GM19324 (cell line): ENCODE data around the gene CTSO.

ENCODE experiments used
- ATAC-seq: cut with Tn5 transposase; IDR thresholded peaks from one replicate; pipeline ENCODE4 v1.9.1; 2021; ENCODE audit warnings: mild to moderate bottlenecking, moderate library complexity; ENCODE audit not compliant: unreplicated experiment, low FRiP score

Gene CTSO

GRCh38 chr4:155953151-155954117 is at the start of gene CTSO:
TSS of gene CTSO (minus strand) at chr4:155953866. CDS start at chr4:155953847, 19 bp downstream.
- peak; percentile 98 for ATAC-seq

GRCh38 chr4:156000491-156000890 is 46.8 kb upstream of the CTSO start:
- no peak for ATAC-seq

DNA sequence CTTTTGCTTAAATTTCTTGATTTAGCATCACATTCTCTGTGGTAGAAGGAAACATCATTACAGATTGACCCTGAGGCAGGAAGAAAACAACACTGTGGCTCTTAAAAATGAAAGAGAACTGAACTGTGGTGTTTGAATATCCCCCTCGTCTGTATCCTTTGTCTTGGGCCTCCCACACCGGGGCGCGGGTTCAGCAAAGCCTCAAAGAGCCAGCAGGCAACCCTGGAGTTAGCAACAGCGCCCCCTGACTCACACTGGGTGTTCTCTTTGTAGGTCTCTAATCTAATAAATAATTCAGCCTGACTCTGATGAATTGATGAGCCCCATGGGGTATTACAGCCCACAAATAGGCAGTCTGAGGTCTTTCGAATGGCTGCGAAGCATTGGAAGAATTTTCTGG is 46.1 kb upstream of the CTSO start:
- ATAC-seq, result no peak

DNA sequence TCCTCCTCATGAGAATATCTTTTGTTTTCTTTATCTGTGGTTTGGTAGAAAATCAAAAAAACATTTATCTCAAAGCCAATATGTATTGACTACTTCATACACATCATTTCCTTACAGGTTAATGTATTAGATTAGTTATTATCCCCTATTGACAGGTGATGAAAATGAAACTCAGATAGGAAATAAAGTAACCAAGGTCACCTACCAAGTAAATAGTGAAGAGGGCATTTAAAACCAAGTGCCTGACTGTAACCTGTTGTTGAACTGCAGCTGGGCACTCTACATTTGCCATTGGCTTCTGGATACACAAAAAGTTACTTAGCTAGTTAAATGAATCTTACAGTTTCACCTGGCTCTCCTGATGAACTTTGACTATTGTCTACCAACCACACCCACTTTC is 41.4 kb upstream of the CTSO start:
- no peak for ATAC-seq

GRCh38 chr4:155984106-155984797 is 30.6 kb upstream of the CTSO start:
- ATAC-seq, result no peak

GRCh38 chr4:155982736-155983385 is 29.2 kb upstream of the CTSO start:
- no peak for ATAC-seq

DNA sequence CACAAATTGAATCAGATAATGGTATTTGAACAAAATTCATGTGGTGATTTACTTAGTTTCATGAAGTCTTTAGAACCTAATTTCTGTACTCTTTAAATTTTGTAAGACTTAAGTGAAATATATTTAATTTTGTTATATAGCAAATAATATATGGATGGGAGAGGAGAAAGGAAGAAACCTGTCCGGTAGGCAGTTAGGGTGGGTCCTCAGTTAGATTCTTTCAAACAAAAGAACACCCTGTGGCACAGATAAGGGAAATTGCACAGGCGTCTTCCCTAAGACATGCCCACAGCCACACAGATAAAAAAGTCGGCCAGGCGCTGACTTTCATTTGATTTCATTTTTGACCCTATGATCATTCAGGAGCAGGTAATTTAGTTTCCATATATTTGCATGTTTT is 25.1 kb upstream of the CTSO start:
- ATAC-seq, result no peak

GRCh38 chr4:155975511-155975910 is 21.8 kb upstream of the CTSO start:
- no peak for ATAC-seq

DNA sequence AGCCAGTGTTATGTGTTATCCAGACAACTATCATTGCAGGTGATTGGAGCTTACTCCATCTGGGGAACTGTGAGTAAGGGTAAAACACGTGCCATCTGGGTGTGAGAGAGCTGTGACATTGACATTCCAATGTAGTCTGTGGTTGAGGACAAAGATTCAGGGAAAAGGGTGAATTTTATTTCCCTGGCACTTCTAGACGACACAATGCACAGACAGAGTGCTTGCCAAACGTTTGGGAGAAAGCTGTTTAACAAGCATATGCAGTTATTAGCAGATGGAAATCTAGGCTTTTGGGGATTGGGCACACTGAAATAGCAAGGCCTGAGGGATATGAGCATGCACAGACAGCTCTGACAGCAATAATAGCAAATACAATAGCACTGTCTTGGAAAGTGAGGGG is 21.3 kb upstream of the CTSO start:
- ATAC-seq, result no peak

DNA sequence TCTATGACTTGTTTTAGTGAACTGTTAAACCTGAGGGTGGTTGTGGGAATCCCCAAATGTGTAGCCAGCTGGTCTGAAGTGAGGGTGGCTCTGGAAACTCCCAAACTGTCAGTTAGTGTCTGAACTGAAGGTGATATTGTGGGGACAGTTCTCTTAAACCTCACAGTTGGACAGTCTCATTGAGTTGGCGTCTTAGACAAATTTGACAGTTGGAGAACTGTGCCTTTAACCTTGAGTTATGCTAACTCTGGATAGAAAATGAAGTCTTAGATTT is 20.7 kb upstream of the CTSO start:
- peak; percentile 88 for ATAC-seq

DNA sequence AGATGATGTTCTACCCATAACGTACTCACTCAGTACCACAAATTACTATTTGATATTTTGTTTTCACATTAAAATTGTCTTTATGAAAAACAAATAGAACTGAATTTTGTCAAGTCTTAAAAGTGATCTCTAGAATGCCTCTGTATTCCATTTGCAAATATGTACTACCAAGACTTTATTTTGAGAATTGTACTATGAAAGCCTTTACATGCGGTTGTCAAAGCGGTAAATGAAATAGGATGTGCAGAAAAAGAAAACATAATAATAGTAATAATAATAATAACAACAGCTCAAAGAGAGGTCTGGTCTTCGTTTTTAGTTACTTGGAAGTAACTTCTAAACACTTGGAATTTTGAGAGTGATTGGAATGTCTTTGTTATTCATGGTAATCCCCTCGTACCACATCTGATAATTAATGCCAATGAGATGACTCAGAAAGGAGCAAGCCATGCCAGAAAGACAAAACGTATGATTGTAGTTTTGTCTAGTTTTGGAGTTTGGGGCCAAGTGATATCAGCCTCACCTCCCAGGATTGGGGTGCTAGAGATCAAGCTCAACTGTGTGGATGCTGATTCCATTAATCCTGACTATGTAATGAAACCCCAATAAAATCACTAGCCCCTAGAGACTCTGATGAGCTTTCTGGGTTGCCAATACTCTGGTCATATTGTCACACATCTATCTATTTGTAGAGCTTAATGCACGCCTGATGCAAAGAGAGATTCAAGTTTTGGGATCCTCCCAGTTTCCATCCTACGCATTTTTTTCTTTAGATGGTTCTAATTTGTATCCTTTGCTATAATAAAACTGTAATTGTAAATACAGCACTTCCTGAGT is 20.2 kb upstream of the CTSO start:
- ATAC-seq, result peak; percentile 26

DNA sequence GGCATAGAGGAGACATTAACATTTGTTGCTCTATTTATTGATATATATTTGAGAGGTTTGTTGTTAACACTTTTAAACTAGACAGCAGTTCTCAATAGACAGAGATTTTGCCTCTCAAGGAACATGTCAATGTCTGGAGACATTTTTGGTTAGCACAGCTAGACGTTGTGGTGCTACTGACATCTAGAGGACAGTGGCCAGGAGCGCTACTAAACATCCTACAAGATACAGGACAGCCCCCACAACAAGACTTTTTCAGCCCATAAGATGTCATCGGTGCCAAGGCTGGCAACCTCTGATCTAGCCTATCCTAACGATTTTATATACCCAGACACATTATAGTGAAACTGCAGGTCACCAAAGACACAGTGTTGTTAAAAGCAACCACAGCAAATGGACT is 18.4 kb upstream of the CTSO start:
- ATAC-seq, result peak; percentile 55

GRCh38 chr4:155966731-155967395 is 13.2 kb upstream of the CTSO start:
- no peak for ATAC-seq

DNA sequence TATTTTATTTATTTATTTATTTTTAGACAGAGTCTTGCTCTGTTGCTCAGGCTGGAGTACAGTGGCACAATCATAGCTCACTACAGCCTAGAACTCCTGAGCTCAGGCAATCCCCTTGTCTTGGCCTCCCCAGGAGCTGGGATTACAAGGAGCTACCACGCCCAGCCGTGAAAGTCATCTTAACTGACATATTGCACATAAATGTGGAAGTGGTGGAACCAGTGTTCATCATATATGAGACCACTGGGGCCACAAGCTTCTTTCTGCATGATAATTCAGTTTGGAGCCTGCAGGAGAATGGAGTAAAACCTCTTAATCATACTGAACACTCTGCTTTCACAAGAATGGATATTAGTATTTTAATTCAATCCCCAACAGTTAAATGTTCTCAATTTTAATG is 12.5 kb upstream of the CTSO start:
- ATAC-seq, result no peak

GRCh38 chr4:155964016-155964891 is 10.6 kb upstream of the CTSO start:
- no peak for ATAC-seq

- no peak for ATAC-seq
These were observed 9.1 kb upstream of the CTSO start for GRCh38 chr4:155962767-155963166.

DNA sequence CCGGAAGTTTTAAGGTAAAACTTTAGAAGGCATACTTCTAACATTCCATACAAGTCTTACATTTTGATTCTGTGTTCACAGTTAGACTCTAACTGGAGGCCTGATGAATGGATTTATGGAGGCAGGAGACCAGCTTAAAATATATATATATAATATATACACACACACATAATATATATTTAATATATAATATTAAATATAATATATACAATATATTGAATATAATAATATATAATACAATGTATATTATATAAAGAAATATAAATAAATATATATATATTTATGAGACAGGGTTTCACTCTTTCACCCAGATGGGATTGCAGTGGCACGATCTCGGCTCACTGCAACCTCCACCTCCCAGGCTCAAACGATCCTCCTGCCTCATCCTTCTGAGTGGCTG is 7.9 kb upstream of the CTSO start:
- ATAC-seq, result no peak

DNA sequence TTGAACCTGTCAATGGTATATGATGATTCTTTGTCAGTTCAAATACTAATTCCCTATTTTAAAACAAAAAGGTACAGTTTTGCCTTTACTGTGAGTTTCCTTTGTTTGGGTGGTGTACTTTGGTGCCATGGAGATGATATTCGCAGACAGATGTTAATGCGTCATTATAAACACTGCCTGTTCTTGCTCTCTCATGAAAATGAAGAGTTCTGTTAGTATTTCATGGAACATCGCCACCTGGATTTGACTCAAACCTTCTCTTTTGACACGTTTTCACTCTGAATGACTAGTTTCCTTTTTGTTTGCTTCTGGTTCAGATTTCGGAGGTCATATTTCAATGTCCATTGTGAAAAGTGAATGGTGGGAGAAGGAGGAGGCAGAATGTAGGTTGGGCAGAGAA is 6.9 kb upstream of the CTSO start:
- ATAC-seq, result no peak

GRCh38 chr4:155959417-155959816 is 5.8 kb upstream of the CTSO start:
- no peak for ATAC-seq
